Measurements from ENCODE around the gene MAP2.

DNA sequence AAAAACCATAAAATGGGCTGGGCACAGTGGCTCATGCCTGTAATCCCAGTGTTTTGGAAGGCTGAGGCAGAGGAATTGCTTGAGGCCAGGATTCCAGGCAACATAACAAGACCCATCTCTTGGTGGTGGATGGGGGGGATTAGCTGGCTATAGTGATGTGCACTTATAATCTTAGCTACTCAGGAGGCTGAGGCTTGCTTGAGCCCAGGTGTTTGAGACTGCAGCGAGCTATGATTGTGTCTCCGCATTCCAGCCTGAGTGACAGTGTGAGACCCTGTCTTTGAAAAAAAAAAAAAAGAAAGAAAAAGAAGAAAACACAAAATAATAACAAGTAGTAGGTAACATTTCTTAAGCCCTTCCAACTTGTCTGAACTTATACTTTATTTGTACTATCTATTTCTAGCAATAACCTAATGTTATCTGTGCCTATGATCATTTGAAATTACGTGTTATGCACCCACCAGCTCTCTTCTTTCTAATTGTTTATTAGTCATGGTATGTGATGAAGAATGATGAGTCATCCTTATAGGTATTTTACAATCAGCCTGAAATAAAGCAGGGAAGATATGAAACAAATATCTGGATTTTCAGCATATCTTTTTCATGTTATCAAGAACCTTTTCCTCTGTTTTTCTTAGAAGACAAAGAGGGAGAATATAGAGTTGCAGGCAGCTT, 218.4 kb downstream of the MAP2 start:
- TF ChIP-seq, protein P1, sequence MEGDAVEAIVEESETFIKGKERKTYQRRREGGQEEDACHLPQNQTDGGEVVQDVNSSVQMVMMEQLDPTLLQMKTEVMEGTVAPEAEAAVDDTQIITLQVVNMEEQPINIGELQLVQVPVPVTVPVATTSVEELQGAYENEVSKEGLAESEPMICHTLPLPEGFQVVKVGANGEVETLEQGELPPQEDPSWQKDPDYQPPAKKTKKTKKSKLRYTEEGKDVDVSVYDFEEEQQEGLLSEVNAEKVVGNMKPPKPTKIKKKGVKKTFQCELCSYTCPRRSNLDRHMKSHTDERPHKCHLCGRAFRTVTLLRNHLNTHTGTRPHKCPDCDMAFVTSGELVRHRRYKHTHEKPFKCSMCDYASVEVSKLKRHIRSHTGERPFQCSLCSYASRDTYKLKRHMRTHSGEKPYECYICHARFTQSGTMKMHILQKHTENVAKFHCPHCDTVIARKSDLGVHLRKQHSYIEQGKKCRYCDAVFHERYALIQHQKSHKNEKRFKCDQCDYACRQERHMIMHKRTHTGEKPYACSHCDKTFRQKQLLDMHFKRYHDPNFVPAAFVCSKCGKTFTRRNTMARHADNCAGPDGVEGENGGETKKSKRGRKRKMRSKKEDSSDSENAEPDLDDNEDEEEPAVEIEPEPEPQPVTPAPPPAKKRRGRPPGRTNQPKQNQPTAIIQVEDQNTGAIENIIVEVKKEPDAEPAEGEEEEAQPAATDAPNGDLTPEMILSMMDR (IDR thresholded peaks at IDR 0.05): no peak
- no peak for TF ChIP-seq POLR2A (IDR thresholded peaks at IDR 0.05)
